EL (cell line): ENCODE data around the gene ZNF598.

Experiments
- DNase-seq: peaks from one replicate; pipeline ENCODE4 v3.0.0-alpha.2; 2016

The ZNF598 gene

GRCh38 chr16:2009791-2010510, at the start of gene ZNF598:
Gene ZNF598 (minus strand): TSS chr16:2009821.
- DNase-seq: peak; percentile 83

- no peak for DNase-seq
These were observed 49.3 kb upstream of the ZNF598 start for GRCh38 chr16:2058872-2059271.

- no peak for DNase-seq
These were observed 48.8 kb upstream of the ZNF598 start for GRCh38 chr16:2058420-2058819.

- no peak for DNase-seq
These were observed 47.8 kb upstream of the ZNF598 start for GRCh38 chr16:2057438-2057837.

GRCh38 chr16:2056681-2057407, 47.2 kb upstream of the ZNF598 start:
- no peak for DNase-seq

GRCh38 chr16:2056077-2056476, 46.5 kb upstream of the ZNF598 start:
- no peak for DNase-seq

GRCh38 chr16:2054543-2055245, 45.1 kb upstream of the ZNF598 start:
- DNase-seq: no peak

GRCh38 chr16:2053897-2054296, 44.3 kb upstream of the ZNF598 start:
- no peak for DNase-seq

GRCh38 chr16:2053211-2053610, 43.6 kb upstream of the ZNF598 start:
- DNase-seq: no peak

- DNase-seq: no peak
These were observed 38.5 kb upstream of the ZNF598 start for GRCh38 chr16:2048116-2048543.

- peak; percentile 96 for DNase-seq
These were observed 37.9 kb upstream of the ZNF598 start, which contains the start of the genes NTHL1 and TSC2 for GRCh38 chr16:2047330-2048115. Gene NTHL1 (minus strand): TSS chr16:2047834. CDS start chr16:2047823, 11 bp downstream. Gene TSC2 (plus strand): TSS chr16:2047985. CDS start chr16:2048616, 631 bp downstream.

- DNase-seq: no peak
These were observed 37.3 kb upstream of the ZNF598 start for GRCh38 chr16:2046893-2047329.

- DNase-seq: no peak
These were observed 36.6 kb upstream of the ZNF598 start for GRCh38 chr16:2045965-2046892.

- DNase-seq: no peak
These were observed 34.9 kb upstream of the ZNF598 start for GRCh38 chr16:2044541-2044940.

- DNase-seq: no peak
These were observed 34.2 kb upstream of the ZNF598 start for GRCh38 chr16:2043667-2044451.

GRCh38 chr16:2042986-2043666, 33.5 kb upstream of the ZNF598 start:
- no peak for DNase-seq

- no peak for DNase-seq
These were observed 32.8 kb upstream of the ZNF598 start for GRCh38 chr16:2042171-2042985.

GRCh38 chr16:2040787-2041522, 31.3 kb upstream of the ZNF598 start:
- no peak for DNase-seq
